Vein endothelial cell (primary cell): Measurements from ENCODE around the gene ANKRD13B. TPM values are rescaled to one million over a fixed set of nuclear protein-coding genes. Genes with fewer than 3 reads are reported as not detected.

Experiments used
- small RNA-seq: library from RNA; depleted of rRNA; stranded (forward); fragments of <200 nt; gene quantifications from one replicate; pipeline ENCODE3, GENCODE V24; 2012
- total RNA-seq: library from RNA; depleted of rRNA; stranded (reverse); fragments of >200 nt; gene quantifications from 2 replicates; pipeline ENCODE4 v1.2.3, GENCODE V29; 2012

The ANKRD13B gene
- total RNA-seq, result 16.5 and 29.7 TPM in 2 replicates

DNA sequence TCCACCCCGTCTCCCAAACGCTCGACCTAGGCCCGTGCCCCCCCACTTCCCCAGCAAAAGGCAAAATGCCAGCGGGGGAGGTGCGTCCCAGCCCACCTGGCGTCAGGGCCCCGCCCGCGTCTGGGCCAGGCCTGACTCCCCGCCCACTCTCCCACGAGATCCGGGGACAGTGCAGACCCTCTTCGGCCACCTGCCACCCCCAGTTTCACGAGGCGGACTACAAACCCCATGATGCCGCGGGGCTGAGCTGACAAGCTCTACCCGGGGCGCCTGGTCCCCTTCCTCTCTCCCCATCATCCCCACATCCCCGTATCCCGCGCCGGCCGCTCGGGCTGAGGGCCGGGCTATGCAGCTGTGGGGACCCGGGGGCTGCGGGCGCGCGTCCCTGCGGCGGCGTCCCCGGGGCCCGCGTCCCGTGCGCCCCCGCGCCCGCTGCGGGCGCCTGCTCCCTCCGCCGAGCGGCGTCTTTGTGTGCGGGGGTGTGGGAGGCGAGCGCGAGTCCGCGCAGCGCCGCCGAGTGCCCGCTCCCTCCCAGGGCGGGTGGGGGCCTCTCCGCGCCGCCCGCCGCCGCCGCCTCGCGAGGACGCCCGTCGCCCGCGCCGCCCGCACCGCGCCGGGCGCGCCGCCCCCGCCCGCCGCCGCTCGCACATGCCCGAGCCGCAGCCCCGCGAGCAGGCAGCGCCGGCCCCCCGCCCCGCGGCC, at the start of gene ANKRD13B:
TSS of gene ANKRD13B (plus strand) at position 283 of the 702 bp plus-strand sequence. CDS start 490 bp downstream, outside the sequence.

DNA sequence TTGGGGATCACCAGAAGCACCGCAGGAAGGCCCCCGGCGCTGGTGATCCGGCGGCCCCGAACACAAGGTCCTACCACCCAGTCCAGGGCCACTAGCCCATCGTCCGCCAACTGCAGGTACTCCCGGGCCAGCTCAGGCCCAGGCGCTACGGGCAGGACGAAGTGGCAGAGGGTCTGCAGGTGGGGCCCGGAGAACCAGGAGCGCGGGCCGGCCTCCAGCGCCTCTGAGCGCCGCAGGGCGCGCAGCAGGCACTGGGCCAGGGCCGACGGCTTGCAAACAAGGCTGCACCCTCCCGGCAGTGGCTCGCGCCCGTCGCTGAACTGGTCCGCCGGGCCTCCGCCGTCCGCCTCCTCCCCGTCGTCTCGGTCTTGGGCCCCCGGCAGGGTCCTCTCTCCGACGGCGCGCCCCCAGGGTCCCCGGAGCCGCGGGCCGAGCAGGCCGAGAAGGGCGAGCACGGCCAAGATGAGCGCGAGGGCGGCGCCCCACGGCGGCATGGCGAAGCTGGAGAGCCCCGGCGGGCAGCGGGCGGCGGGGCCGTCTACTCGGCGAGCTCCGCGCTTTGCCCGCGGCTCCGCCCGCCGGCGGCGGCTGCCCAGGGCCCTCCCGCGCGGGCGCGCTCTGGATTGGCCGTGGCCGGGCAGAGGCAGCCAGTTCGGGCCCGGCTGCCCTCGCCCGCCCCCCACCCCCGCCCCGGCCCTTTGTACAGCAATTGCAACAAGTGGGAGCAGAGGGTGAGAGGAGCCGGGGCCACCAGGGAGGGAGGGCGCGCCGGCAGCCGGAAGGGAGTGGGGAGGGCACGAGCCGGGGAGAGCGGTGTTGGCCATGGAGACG, 26.2 kb upstream of the ANKRD13B start, which contains the start of gene ABHD15:
TSS of gene ABHD15 (minus strand) at position 565 of the 831 bp plus-strand sequence. CDS start at position 494, 71 bp downstream.

DNA sequence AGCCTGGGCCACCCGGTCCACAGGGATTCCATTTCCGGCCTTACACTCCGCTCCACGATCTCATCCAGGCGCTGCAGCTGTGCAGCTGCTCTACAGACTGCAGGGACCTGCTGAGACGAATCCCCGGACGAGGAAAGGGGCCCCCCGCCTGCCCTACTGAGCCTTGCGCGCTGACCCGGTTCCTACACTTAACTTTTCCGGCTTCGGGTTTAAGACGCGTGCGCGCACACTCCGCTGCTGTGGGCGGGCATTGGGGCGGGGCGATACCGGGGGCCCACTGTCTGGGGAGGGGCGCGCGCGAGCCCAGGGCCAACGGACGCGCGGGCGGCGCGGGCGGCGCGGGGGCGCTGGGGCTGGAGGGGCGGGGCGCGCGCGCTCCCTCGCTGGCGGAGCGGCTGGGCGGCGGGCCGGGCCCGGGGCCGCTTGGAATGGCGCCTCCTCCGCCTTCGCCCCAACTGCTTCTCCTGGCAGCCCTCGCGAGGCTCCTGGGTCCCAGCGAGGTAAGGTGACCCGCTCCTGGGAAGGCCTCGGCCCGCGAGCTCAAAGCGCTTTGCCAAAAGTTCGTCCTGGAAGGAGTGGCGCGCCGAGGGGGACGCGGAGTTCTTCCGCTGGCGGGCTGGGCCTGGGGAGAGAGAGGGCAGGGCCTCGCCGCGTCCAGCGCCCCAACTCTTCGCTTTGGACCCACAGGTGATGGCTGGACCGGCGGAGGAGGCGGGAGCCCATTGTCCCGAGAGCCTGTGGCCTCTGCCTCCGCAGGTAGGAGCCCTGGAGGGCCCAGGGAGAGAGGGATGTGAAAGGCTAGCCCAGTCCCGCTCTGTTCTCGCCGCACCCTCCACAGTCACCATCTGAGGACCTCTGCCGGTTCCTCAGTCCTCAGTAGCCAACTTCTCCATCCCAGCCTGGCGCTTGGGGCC, 24.3 kb upstream of the ANKRD13B start, which contains the start of gene TP53I13:
TSS of gene TP53I13 (plus strand) at position 371 of the 914 bp plus-strand sequence. CDS start at position 429, 58 bp downstream.

DNA sequence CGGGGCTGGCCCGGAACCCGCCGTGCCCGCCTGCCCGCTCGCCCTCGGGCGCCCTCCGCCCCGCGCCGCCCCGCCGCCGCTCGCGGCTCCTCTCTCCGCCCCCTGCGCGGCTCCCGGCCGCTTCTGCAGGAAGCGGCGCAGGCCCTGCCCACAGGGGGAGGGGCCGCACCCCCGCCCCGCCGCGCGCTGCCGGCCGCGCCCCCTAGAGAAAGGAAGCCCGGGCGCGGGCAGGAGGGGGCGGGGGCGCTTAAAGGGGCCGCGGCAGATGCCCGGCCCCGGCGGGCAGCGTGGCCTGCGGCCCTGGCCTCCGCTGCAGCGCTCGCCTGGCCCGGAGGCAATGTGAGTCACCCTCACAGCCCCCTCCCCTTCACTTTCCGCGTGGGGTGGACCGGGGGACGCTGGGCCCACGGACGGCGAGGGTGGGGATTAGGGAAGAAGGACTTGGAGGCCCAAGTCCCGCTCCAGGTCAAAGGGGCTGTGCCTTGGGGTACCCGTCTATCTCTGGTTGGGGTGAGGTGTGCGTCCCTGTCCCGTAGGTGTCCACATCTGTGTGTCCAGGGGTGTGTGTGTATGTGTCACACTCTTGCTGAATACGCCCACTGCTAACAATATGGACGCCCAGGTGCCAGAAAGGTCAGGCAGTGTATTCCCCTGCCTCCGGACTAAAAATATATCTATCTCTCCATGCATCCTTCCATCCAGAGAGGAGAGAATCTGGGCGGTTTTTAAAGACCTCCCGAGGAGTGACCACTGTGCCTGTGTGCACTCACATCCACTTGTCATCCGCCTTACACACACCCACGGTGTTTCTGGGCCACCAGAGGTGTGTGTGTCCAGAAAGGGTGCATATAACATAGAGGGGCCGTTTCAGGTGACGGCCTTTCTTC, 3.2 kb upstream of the ANKRD13B start, which contains the start of gene GIT1:
TSS of gene GIT1 (minus strand) at position 125 of the 887 bp plus-strand sequence. CDS start 270 bp downstream, outside the sequence.

DNA sequence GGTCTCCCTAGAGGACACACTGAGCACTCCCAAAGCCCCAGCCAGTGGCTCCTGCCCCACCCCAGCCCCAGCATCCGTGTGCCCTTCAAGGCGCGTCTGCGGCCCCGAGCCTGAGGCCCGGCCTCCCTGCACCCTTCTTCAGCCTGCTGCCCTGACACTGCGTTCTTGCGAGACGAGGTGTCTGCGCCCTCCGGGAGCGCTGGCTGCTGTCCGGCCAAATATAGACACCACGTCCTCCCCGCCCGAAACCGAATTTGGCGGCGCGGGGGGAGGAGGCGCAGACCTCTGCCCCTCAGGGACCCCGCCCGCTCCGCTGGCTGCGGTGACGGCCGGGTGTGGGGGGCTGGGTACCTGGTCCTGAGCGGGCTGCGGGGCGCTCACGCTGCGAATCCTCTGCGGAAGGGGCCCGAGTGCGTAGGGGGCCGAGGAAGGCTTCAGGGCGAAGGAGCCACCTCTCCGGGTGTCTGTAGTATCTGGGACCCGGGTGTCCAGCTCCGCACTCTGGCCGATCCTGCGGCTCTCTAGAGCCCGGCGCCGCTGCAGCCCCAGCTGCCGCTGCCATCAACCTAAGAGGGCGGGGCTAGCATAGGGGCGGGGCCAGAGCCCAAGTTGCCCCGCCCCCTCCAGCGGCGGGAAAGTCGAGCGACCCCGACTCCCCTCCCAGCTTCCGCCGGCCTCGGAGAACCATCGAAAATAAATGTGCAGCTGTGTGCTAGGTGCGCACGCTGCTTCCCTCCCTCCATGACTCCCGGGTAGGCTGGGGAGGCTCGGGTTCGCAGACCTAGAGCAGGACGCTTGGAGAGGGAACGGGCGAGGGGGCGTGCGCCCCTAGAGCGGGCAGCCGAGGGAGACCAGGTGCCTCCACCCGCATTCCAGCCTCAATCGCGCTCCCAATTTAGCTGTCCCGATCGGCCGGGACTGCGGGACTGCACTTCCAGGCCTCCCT, 29.7 kb downstream of the ANKRD13B start, which contains the start of gene CORO6:
TSS of gene CORO6 (minus strand) at position 576 of the 946 bp plus-strand sequence. CDS start 1,491 bp downstream, outside the sequence.

Small RNA genes within 50 kb of the gene (small RNA-seq; reads per million reads assigned to genes)
- gene RNU6-920P, result 0.08 reads per million

Other genes with a start within 250 kb of the ANKRD13B start
- gene TAOK1, start 202.8 kb upstream of the ANKRD13B start, total RNA-seq, result 76.8 and 80.2 TPM in 2 replicates
- 6.5 and 7.6 TPM in 2 replicates for gene ABHD15, start 26.1 kb upstream of the ANKRD13B start, total RNA-seq
- 31.6 and 47.0 TPM in 2 replicates for gene TP53I13, start 24.4 kb upstream of the ANKRD13B start, total RNA-seq
- gene GIT1, start 3.5 kb upstream of the ANKRD13B start, total RNA-seq, result 70.6 and 80.7 TPM in 2 replicates
- 2.2 and 2.3 TPM in 2 replicates for gene CORO6, start 29.8 kb downstream of the ANKRD13B start, total RNA-seq